Transverse colon (tissue), 4 donors: ENCODE data around the gene CD209. TPM values are rescaled to one million over a fixed set of nuclear protein-coding genes. Genes with fewer than 3 reads are reported as not detected.

ENCODE experiments used
- DNase-seq: peaks from one replicate; pipeline ENCODE4 v3.0.0-alpha.2; 2019
- H3K27ac ChIP-seq, 4 donors: fragments of 200-600 bp; sonication (generic); 2 replicates each; pipeline ENCODE4 v1.5.1; 2016 to 2018; ENCODE audit warnings: inconsistent platforms in 4 of 4
- H3K27me3 ChIP-seq: fragments of 200-600 bp; sonication (generic); 2 replicates; pipeline ENCODE4 v1.5.1; 2017; ENCODE audit warnings: inconsistent platforms
- H3K36me3 ChIP-seq, 4 donors: fragments of 200-600 bp; sonication (generic); 2 replicates each; pipeline ENCODE4 v1.5.1; 2017 to 2019; ENCODE audit warnings: inconsistent platforms in 4 of 4
- H3K4me1 ChIP-seq, 4 donors: fragments of 200-600 bp; sonication (generic); 2 replicates each; pipeline ENCODE4 v1.5.1; 2017 to 2020; ENCODE audit warnings: inconsistent platforms in 4 of 4
- H3K4me3 ChIP-seq, 4 donors: fragments of 200-600 bp; sonication (generic); 1 replicate in 1 of 4; 2 replicates in 3 of 4; pipeline versions ENCODE4 v1.5.1 to v1.6.1; 2017 to 2019; ENCODE audit warnings: inconsistent platforms in 4 of 4
- H3K9me3 ChIP-seq, 2 donors: fragments of 200-600 bp; sonication (generic); 2 replicates each; pipeline ENCODE4 v1.5.1; 2017 to 2019; ENCODE audit warnings: inconsistent platforms in 2 of 2
- EP300 ChIP-seq: sonication (generic); formaldehyde crosslinking; IDR thresholded peaks from one replicate; pipeline ENCODE4 v1.6.1; 2017; ENCODE audit warnings: antibody characterized with exemption, low read depth
- POLR2A ChIP-seq: fragments of 450-650 bp; IDR thresholded peaks from one replicate; pipeline ENCODE4 v1.6.1; 2016; ENCODE audit warnings: antibody characterized with exemption, mild to moderate bottlenecking, moderate library complexity
- POLR2AphosphoS5 ChIP-seq, 3 donors: sonication (generic); formaldehyde crosslinking; IDR thresholded peaks; one replicate each; pipeline ENCODE4 v1.6.1; 2016; ENCODE audit warnings: antibody characterized with exemption in 3 of 3
- WGBS, 2 donors: methylation state at CpG; one replicate each; pipeline ENCODE4 v1.1.5; 2018; ENCODE audit warnings: low coverage in 1 of 2; 5-methylcytosine and 5-hydroxymethylcytosine counted together
- in situ Hi-C, 4 donors: fragments of 200-750 bp; cut with MboI; loops; one replicate each; pipeline versions ENCODE4 v1.15.0 to v1.15.1; 2017; ENCODE audit warnings: low sequenced_read_pairs in 3 of 4, low pct_ligation_motif_present in 1 of 4, low pct_unique_long_range_greater_than_20kb in 1 of 4
- intact Hi-C: fragments of 100-400 bp; cut with DNase I; formaldehyde crosslinking; loops from one replicate; pipeline ENCODE4 v1.15.1; 2023; ENCODE audit warnings: low total_unique reads
- total RNA-seq, 4 donors: library from RNA; depleted of rRNA; stranded (reverse); fragments of >200 nt; gene quantifications; one replicate each; pipeline ENCODE4 v1.1.0, GENCODE V29; 2016
- TF ChIP-seq, protein P1 (sequence below), 5 experiments: fragments of 200-600 bp in 3 of 5; fragments of 450-650 bp in 2 of 5; sonication (generic) in 3 of 5; IDR thresholded peaks; 1 replicate in 2 of 5; 2 replicates in 3 of 5; pipeline ENCODE4 v1.5.1; 2016 to 2017; ENCODE audit warnings: antibody characterized with exemption in 5 of 5, inconsistent platforms in 3 of 5, mild to moderate bottlenecking in 2 of 5, moderate library complexity in 1 of 5

The CD209 gene
- total RNA-seq, 4 donors from 2014 or later = 1.00 to 9.4 (median 4.4) TPM

DNA sequence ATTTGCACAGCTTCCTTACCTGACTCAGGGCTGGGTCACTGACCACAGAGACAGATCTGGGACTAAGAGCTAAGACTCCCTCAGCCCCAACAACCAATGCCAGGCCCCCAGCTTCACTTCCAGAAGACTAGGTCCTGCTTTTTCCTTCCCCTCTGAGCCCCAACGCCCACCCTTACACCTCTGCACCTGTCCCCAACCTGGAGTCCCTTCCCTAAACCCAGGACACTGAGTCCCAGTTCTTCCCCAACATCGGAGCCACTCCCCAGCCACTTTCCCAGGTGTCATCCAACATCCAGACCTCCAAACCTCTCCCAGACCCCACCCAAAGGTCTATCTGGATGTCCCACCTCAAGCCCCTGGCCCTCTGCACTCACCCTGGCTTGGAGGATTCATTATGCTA, 48.3 kb downstream of the CD209 start:
- Histone ChIP-seq H3K4me3 (no peak overlapping the region), H3K4me1 (no peaks in the 10 kb centered on the region), H3K9me3 (no peaks in the 10 kb centered on the region), H3K36me3 (no peaks in the 10 kb centered on the region), H3K27me3 (peaks cover 22% of the 10 kb centered on the region), H3K27ac (no peak overlapping the region)
- WGBS, 2 donors = 27% methylated on average over 2 of the region's 2 CpGs; no CpG with 5 or more reads in 1 of the 2 donors
- intact Hi-C loops (no loop called here), in situ Hi-C loops (no loop called here)
- TF ChIP-seq EP300 = no peak
- TF ChIP-seq, protein P1, sequence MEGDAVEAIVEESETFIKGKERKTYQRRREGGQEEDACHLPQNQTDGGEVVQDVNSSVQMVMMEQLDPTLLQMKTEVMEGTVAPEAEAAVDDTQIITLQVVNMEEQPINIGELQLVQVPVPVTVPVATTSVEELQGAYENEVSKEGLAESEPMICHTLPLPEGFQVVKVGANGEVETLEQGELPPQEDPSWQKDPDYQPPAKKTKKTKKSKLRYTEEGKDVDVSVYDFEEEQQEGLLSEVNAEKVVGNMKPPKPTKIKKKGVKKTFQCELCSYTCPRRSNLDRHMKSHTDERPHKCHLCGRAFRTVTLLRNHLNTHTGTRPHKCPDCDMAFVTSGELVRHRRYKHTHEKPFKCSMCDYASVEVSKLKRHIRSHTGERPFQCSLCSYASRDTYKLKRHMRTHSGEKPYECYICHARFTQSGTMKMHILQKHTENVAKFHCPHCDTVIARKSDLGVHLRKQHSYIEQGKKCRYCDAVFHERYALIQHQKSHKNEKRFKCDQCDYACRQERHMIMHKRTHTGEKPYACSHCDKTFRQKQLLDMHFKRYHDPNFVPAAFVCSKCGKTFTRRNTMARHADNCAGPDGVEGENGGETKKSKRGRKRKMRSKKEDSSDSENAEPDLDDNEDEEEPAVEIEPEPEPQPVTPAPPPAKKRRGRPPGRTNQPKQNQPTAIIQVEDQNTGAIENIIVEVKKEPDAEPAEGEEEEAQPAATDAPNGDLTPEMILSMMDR (IDR thresholded peaks at IDR 0.05) = no peak
- DNase-seq = no peak

DNA sequence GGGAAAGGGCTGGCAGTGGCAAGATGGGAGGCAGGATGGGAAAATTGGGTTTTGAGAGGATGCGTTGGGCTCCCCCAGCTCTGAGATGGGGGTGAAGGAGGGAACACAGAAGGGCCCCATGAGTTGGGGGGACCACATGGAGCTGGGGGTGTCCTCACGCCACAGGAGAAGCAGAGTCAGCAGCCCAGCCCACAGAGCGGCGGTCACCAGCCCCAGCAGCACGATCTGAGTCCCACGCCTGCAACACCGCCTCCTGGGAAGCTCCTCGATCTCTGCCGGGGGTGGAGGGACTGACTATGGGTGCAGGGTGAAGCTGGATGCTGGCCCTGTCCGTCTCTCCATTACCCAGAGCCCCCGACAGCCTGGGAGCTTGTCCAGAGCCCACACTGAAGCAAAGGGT, 48.8 kb downstream of the CD209 start:
- DNase-seq = no peak

DNA sequence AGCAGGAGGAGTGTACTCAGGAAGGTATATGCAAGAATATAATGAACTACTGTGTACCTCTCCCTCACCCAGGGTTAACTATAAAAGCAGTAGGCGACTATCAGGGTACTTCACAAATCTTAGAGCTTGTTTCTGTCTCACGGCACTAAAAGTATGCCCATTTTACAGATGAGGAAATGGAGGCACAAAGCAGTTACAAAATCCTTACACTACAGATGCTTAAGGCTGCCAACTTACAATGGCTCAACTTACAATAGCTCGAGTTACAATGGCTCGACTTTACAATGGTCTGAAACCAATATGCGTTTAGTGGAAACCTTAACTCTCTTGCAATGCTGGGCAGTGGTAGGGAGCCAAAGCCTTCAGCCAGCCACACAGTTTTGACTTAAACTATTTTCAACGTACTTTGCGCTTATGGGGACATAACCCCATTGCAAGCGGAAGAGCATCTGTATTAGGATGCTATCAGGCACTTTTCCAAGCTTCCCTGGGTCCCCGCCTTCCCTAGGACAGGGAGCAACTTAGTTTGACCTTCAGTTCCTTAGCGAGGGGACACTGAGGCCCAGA, 49.5 kb downstream of the CD209 start:
- H3K27ac ChIP-seq = no peak overlapping the region
- no peak for TF ChIP-seq POLR2A
- TF ChIP-seq EP300 = no peak
- H3K9me3 ChIP-seq = no peaks in the 10 kb centered on the region
- no peaks in the 10 kb centered on the region for H3K36me3 ChIP-seq
- no peak overlapping the region for H3K4me3 ChIP-seq
- H3K27me3 ChIP-seq = peaks cover 22% of the 10 kb centered on the region
- 30 to 81% methylated on average over 2 to 10 of the region's 10 CpGs for WGBS, 2 donors
- no peak for DNase-seq
- no peaks in the 10 kb centered on the region for H3K4me1 ChIP-seq
- in situ Hi-C loops (no loop called here), intact Hi-C loops (no loop called here)

More for the DNA sequence above, 48.8 kb downstream of the CD209 start:
- in situ Hi-C loops (no loop called here), intact Hi-C loops (no loop called here)
- TF ChIP-seq, protein P1 (IDR thresholded peaks at IDR 0.05) = no peak
- TF ChIP-seq POLR2A = no peak
- TF ChIP-seq POLR2AphosphoS5 (IDR thresholded peaks at IDR 0.05) = no peak
- TF ChIP-seq EP300 = no peak
- Histone ChIP-seq H3K4me3 (no peak overlapping the region), H3K9me3 (no peaks in the 10 kb centered on the region), H3K36me3 (no peaks in the 10 kb centered on the region), H3K4me1 (no peaks in the 10 kb centered on the region), H3K27ac (no peak overlapping the region), H3K27me3 (peaks cover 22% of the 10 kb centered on the region)
- 31% methylated on average over 11 of the region's 11 CpGs; no CpG with 5 or more reads in 1 of the 2 donors for WGBS, 2 donors

DNA sequence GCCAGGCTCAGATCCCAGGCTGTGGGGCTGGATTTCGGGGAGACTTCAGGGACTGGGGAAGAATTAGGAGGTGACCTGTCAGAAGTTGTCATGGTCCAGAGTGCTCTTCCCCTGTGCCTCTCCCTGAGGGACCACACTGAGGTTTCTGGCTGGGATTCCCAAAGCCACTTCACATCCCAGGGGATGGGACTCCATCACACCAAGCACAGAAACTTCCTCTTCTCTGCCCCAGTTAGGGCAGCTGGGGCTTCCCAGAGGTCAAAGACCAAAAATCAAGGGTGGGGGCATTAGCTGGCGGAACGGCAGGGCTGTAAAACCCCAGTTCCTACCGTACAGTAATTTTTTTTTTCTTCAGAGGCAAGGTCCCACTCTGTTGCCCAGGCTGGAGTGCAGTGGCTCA, 52.8 kb downstream of the CD209 start:
- intact Hi-C loops (no loop called here), in situ Hi-C loops (no loop called here)
- Histone ChIP-seq H3K27me3 (peaks cover 16% of the 10 kb centered on the region), H3K4me3 (no peak overlapping the region), H3K4me1 (no peaks in the 10 kb centered on the region), H3K36me3 (no peaks in the 10 kb centered on the region), H3K27ac (no peak overlapping the region), H3K9me3 (no peaks in the 10 kb centered on the region)
- TF ChIP-seq POLR2AphosphoS5 (IDR thresholded peaks at IDR 0.05) = no peak
- TF ChIP-seq, protein P1 (IDR thresholded peaks at IDR 0.05) = no peak
- TF ChIP-seq EP300 = no peak
- no peak for TF ChIP-seq POLR2A
- DNase-seq = no peak
- 53% methylated on average over 4 of the region's 4 CpGs; no CpG with 5 or more reads in 1 of the 2 donors for WGBS, 2 donors
